HepG2 (cell line): ENCODE data around the gene COBLL1. TPM values are rescaled to one million over a fixed set of nuclear protein-coding genes. Genes with fewer than 3 reads are reported as not detected.

Experiments
- BRCA1 ChIP-seq: sonication (generic); formaldehyde crosslinking; IDR thresholded peaks from 2 replicates; pipeline ENCODE4 v1.4.0; 2020; ENCODE audit warnings: missing genetic modification reagents
- CCDC6 ChIP-seq: sonication (generic); formaldehyde crosslinking; IDR thresholded peaks from 2 replicates; pipeline ENCODE4 v1.8.1; 2022; ENCODE audit warnings: mild to moderate bottlenecking, missing genetic modification reagents, moderate library complexity
- DBP ChIP-seq: sonication (generic); formaldehyde crosslinking; IDR thresholded peaks from 2 replicates; pipeline ENCODE4 v1.4.0; 2020; ENCODE audit warnings: missing genetic modification reagents; ENCODE audit errors: not compliant biosample characterization
- FLYWCH1 ChIP-seq: sonication (generic); formaldehyde crosslinking; IDR thresholded peaks from 2 replicates; pipeline ENCODE4 v1.8.1; 2023; ENCODE audit warnings: mild to moderate bottlenecking, missing genetic modification reagents
- HMG20A ChIP-seq: IDR thresholded peaks from 2 replicates; pipeline ENCODE4 v1.6.1; 2016; ENCODE audit warnings: borderline replicate concordance
- HOMEZ ChIP-seq: IDR thresholded peaks from 2 replicates; pipeline ENCODE4 v1.6.1; 2016; ENCODE audit warnings: low read depth
- HOXA3 ChIP-seq: sonication (generic); formaldehyde crosslinking; IDR thresholded peaks from 2 replicates; pipeline ENCODE4 v1.5.0; 2020; ENCODE audit warnings: missing genetic modification reagents
- KAT8 ChIP-seq: IDR thresholded peaks from 2 replicates; pipeline ENCODE4 v1.6.1; 2016; ENCODE audit warnings: missing genetic modification reagents, missing compliant biosample characterization
- MAZ ChIP-seq, 2 experiments: sonication (generic) in 1 of 2; formaldehyde crosslinking in 1 of 2; IDR thresholded peaks; 2 replicates each; pipeline versions ENCODE4 v1.5.0 to v1.6.1; 2012 to 2020; ENCODE audit warnings: low read depth in 2 of 2, mild to moderate bottlenecking in 2 of 2, borderline replicate concordance in 1 of 2, improper control_type of control experiment in 1 of 2, low read length in 1 of 2, missing genetic modification reagents in 1 of 2, moderate library complexity in 1 of 2
- MTF1 ChIP-seq: sonication (generic); formaldehyde crosslinking; IDR thresholded peaks from 2 replicates; pipeline ENCODE4 v1.5.0; 2020; ENCODE audit warnings: missing genetic modification reagents
- RXRA ChIP-seq: sonication (generic); formaldehyde crosslinking; IDR thresholded peaks from 2 replicates; pipeline ENCODE4 v1.5.1; 2020; ENCODE audit warnings: missing genetic modification reagents
- SOX6 ChIP-seq, 2 experiments: fragments of 450-650 bp in 1 of 2; sonication (generic) in 1 of 2; formaldehyde crosslinking in 1 of 2; IDR thresholded peaks; 2 replicates each; pipeline versions ENCODE4 v1.4.0 to v1.6.1; 2017 to 2020; ENCODE audit warnings: antibody characterized with exemption in 1 of 2, mild to moderate bottlenecking in 1 of 2, missing genetic modification reagents in 1 of 2
- TBX2 ChIP-seq: sonication (generic); formaldehyde crosslinking; IDR thresholded peaks from 2 replicates; pipeline ENCODE4 v1.5.0; 2020; ENCODE audit warnings: missing genetic modification reagents, mild to moderate bottlenecking, borderline replicate concordance
- TGIF2 ChIP-seq: IDR thresholded peaks from 2 replicates; pipeline ENCODE4 v1.6.1; 2016; ENCODE audit warnings: control low read depth, missing compliant biosample characterization
- ZNF256 ChIP-seq: sonication (generic); formaldehyde crosslinking; conservative IDR thresholded peaks from 2 replicates; pipeline ENCODE4 v1.4.0; 2020; ENCODE audit warnings: missing genetic modification reagents
- ZNF441 ChIP-seq: sonication (generic); formaldehyde crosslinking; IDR thresholded peaks from 2 replicates; pipeline ENCODE4 v1.7.0; 2021; ENCODE audit warnings: missing genetic modification reagents, borderline replicate concordance
- ZNF543 ChIP-seq: sonication (generic); formaldehyde crosslinking; IDR thresholded peaks from 2 replicates; pipeline ENCODE4 v1.4.0; 2020; ENCODE audit warnings: mild to moderate bottlenecking, missing genetic modification reagents
- ZNF691 ChIP-seq: sonication (generic); formaldehyde crosslinking; IDR thresholded peaks from 2 replicates; pipeline ENCODE4 v1.4.0; 2020; ENCODE audit warnings: missing genetic modification reagents, low read depth, mild to moderate bottlenecking, borderline replicate concordance
- polyA plus RNA-seq, 8 experiments: library from polyadenylated mRNA; depleted of rRNA in 3 of 8; stranded (reverse) in 7 of 8; unstranded in 1 of 8; fragments of >200 nt; fragmentation: Illumina TruSeq in 4 of 8; extraction: Trizol in 4 of 8; gene quantifications; 2 replicates each; pipeline versions ENCODE4 v1.2.1 to v1.2.3, GENCODE V29; 2011 to 2016; ENCODE audit warnings: low read depth in 4 of 8, missing spikeins in 1 of 8, mixed read lengths in 1 of 8; ENCODE audit not compliant: insufficient read depth in 1 of 8
- total RNA-seq, 5 experiments: library from RNA; depleted of rRNA; stranded (reverse); fragments of >200 nt; fragmentation: Illumina TruSeq; extraction: Trizol; gene quantifications; 2 replicates each; pipeline ENCODE4 v1.2.3, GENCODE V29; 2016; ENCODE audit warnings: low read depth in 1 of 5
- TF ChIP-seq, protein P1 (sequence below): sonication (generic); formaldehyde crosslinking; IDR thresholded peaks from 2 replicates; pipeline ENCODE4 v1.8.0; 2022; ENCODE audit warnings: mild to moderate bottlenecking, missing genetic modification reagents; ENCODE audit not compliant: insufficient replicate concordance
- TF ChIP-seq, protein P2 (sequence below): sonication (generic); formaldehyde crosslinking; IDR thresholded peaks from 2 replicates; pipeline ENCODE4 v1.4.0; 2020; ENCODE audit warnings: missing genetic modification reagents, borderline replicate concordance

COBLL1 gene
- total and polyA plus RNA-seq, 2 of the 13 experiments (the other 11 are each of a cell fraction or from before 2014, with no cell fraction given), result 32.6 to 86.8 TPM

DNA sequence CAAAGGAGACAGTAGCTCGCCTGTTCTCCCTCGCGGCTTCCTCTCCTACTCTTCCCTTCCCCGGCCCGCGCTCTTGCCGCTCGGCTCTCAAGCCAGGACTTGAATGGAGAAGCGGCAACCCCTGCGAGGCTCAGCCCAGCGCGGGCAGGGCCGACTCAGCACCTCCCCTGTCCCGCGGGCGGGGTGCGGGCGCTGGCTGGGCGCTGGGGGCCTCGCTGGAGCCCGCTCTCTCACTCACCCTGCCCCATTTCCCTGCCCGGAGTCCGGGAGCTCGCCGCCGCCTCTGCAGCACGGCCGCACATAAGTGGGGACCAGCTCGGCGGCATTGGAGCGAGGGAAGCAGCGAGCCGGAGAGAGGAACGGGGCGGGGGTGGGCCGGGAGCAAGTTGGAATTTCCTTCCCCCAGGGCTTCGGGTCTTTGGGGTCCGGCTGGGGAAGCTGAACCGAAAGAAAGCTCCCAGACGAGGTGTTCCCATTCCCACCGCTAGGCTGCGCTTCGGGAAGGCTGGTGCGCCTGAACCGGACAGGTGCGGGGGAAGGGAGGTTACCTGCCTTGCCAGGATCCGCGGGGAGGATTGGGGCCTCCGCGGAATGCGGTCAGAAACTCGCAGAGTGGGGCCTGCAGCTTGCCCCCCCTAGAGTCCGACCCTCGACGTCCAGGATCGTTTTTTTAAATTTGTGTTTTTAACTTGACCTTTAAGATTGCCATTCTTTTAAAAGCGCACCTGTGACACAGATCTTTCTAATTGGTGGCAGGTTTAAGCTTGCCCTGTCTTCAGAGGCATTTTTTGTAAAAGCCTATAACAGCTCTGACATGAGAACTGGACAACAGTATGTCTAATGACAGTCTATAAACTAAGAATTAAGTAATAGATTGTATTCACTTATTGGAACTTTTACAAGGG is at the start of gene COBLL1 (continued):
- TF ChIP-seq KAT8 (CRISPR knock-in tag), result peak; percentile 36; the same call in 1 of the 2 replicates
- peak; percentile 92 for TF ChIP-seq CCDC6
- peak; percentile 66 for TF ChIP-seq RXRA
- peak; percentile 18 for TF ChIP-seq DBP (CRISPR knock-in tag)
- TF ChIP-seq BRCA1 (CRISPR knock-in tag), result peak; percentile 93; the same call in 1 of the 2 replicates
- TF ChIP-seq, protein P1, sequence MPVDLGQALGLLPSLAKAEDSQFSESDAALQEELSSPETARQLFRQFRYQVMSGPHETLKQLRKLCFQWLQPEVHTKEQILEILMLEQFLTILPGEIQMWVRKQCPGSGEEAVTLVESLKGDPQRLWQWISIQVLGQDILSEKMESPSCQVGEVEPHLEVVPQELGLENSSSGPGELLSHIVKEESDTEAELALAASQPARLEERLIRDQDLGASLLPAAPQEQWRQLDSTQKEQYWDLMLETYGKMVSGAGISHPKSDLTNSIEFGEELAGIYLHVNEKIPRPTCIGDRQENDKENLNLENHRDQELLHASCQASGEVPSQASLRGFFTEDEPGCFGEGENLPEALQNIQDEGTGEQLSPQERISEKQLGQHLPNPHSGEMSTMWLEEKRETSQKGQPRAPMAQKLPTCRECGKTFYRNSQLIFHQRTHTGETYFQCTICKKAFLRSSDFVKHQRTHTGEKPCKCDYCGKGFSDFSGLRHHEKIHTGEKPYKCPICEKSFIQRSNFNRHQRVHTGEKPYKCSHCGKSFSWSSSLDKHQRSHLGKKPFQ (CRISPR knock-in tag), result no peak
- TF ChIP-seq TBX2, result peak; percentile 80
- TF ChIP-seq ZNF256 (CRISPR knock-in tag), result peak; percentile 56; the same call in 1 of the 2 replicates
- TF ChIP-seq HOXA3 (CRISPR knock-in tag), result peak; percentile 91
- peak; percentile 46; the same call in 1 of the 2 replicates for TF ChIP-seq HMG20A (CRISPR knock-in tag)
- TF ChIP-seq MAZ (IDR thresholded peaks at IDR 0.05; ENCODE audit: borderline replicate concordance, low read depth, low read length), result peak; percentile 50; the same call in 1 of the 2 replicates
- peak; percentile 79 for TF ChIP-seq MAZ (CRISPR knock-in tag; IDR thresholded peaks at IDR 0.05; ENCODE audit: low read depth)
- no peak for TF ChIP-seq SOX6 (IDR thresholded peaks at IDR 0.05)
- TF ChIP-seq SOX6 (CRISPR knock-in tag; IDR thresholded peaks at IDR 0.05), result peak; percentile 84
- peak; percentile 81 for TF ChIP-seq HOMEZ (CRISPR knock-in tag)
- peak; percentile 90; the same call in 1 of the 2 replicates for TF ChIP-seq ZNF543 (CRISPR knock-in tag)
- TF ChIP-seq, protein P2, sequence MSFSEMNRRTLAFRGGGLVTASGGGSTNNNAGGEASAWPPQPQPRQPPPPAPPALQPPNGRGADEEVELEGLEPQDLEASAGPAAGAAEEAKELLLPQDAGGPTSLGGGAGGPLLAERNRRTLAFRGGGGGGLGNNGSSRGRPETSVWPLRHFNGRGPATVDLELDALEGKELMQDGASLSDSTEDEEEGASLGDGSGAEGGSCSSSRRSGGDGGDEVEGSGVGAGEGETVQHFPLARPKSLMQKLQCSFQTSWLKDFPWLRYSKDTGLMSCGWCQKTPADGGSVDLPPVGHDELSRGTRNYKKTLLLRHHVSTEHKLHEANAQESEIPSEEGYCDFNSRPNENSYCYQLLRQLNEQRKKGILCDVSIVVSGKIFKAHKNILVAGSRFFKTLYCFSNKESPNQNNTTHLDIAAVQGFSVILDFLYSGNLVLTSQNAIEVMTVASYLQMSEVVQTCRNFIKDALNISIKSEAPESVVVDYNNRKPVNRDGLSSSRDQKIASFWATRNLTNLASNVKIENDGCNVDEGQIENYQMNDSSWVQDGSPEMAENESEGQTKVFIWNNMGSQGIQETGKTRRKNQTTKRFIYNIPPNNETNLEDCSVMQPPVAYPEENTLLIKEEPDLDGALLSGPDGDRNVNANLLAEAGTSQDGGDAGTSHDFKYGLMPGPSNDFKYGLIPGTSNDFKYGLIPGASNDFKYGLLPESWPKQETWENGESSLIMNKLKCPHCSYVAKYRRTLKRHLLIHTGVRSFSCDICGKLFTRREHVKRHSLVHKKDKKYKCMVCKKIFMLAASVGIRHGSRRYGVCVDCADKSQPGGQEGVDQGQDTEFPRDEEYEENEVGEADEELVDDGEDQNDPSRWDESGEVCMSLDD (CRISPR knock-in tag), result peak; percentile 91
- TF ChIP-seq TGIF2 (CRISPR knock-in tag), result peak; percentile 77; the same call in 1 of the 2 replicates
- peak; percentile 87 for TF ChIP-seq ZNF691 (CRISPR knock-in tag)
- TF ChIP-seq FLYWCH1, result no peak
- peak; percentile 80; the same call in 1 of the 2 replicates for TF ChIP-seq ZNF441
- peak; percentile 80; the same call in 1 of the 2 replicates for TF ChIP-seq MTF1
